ENCODE measurements around the gene KCNJ16.

KCNJ16 gene

GRCh38 chr17:70099294-70099693 is 24.3 kb downstream of the KCNJ16 start:
- no peak for DNase-seq

DNA sequence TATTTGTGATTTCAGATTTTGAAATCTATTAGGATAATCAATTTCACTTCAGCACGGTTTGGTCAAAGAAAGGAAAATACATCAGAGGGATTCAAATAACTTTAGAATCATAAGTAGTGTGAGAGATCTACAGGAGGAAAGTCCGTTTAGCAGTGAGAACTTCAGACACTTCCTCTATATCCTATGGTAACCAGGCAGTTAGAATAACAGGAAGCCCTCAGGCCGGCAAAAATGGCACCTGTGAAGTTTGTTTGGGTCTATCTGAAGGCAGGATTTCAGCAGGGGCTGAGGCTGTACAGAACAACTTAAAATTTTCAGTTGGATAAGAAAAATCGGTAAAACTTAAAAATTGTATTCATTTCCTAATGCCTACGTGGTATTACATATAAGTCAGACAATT is 24.9 kb downstream of the KCNJ16 start:
- DNase-seq = no peak

GRCh38 chr17:70100983-70101382 is 26.0 kb downstream of the KCNJ16 start:
- DNase-seq = no peak

- DNase-seq = no peak
These were observed 27.5 kb downstream of the KCNJ16 start for GRCh38 chr17:70102531-70102930.

GRCh38 chr17:70104791-70105523 is 29.9 kb downstream of the KCNJ16 start:
- no peak for DNase-seq

DNA sequence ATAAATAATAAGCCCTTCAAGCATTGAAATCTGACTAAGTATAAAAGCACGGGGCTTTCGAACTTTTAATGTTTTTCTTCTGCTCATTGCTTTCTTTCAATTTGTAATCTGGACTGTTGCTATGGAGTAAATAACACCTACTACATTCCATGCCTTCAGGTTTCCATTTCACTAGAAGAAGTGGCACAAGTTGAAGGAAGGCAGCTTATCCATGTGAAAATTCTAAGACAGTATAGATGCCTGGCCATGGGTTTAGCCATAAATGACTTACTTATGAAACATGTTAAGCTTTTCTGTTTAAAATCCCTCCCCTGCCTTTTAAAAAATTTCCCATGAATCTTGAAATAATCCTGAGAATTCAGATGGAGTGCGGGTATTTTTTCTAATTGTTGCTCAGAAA is 30.6 kb downstream of the KCNJ16 start:
- DNase-seq = no peak

GRCh38 chr17:70106551-70106950 is 31.5 kb downstream of the KCNJ16 start:
- DNase-seq = no peak

DNA sequence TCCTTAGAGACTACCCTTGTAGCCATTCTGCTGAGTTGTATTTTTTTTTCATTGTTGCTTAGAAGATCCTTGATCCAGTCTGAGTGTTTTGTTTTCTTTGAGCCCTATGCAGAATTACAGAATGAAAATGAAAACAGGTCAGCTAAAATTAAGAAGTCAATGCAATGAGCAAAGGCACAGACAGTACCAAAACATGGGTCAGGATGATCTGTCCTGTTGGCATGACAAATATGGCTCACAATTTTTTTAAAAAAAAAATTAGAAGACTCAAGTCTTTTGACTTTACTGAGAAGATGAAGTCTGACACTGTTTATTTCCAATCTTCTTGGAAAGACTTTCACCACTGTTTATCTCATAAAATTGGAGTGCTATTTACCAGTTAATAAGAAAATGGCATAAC is 32.4 kb downstream of the KCNJ16 start:
- no peak for DNase-seq

DNA sequence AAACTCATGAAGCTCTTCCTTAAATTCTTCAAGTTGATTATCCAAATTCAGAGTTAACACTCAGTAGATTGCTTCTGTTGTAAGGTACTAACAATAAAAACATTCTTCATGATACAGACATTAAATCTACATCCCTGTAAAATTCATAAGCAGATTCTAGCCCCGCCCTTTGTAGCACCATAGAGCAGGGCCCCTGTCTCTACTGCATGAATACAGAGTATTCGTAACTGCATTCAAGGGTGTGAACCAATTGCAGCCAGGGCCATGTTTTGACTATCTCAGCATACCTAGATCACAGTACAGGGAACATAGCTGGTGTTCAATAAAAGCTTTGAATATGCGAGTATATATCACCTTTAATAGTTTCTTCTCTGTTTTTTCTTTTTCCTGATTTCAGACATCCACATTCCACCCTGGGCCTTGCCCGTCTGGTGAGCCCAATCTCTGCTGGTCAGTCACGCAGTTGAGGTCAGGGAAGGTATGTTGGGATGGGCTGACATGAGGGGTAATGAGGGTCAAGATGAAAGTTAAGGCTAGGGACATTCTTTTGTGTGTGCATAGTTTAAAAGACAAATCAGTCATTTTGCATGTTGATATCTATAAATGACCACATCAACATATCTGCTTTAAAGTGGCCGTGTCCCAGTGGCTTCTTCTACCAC is 33.0 kb downstream of the KCNJ16 start:
- DNase-seq = no peak

DNA sequence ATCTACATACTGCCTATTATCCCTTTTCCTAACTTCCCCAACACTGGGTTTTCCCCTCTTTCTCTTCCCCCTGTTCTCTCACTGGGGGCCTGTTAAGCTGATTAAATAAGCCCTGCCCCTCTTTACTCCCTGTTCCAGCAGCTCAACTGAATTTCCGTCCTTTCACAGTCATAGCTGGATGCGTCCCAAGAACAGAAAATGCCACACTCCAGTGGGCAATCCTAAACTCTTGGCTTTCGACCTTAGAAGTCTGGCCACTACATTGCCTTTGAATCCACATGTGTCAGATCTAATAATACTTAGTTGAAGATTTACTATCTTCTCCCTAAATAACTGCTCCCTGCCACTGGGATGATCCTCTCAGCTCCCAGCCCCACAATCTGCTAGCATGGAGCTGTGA is 34.5 kb downstream of the KCNJ16 start:
- DNase-seq = no peak

DNA sequence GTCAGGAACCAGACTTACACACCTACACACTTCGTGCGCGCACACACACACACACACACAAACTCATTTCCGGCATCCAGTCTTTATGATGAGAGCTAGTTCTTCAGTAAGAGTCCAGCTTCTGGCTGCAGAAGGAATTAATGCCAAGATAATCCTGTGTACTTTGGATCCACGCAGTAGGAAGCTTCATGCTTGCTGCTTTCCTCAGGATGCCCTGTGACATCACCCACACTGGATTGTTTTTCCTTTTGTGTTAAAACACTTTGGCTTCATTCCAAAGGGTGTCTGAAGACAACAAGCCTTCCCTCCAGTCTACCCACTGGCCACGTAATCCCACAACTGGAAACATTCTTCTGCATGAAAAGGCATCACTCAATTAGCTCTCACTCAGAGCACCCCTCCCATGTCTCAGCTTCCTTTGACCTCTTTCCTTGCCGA is 35.4 kb downstream of the KCNJ16 start:
- DNase-seq = no peak

GRCh38 chr17:70111201-70111600 is 36.2 kb downstream of the KCNJ16 start:
- no peak for DNase-seq

GRCh38 chr17:70114405-70114804 is 39.4 kb downstream of the KCNJ16 start:
- DNase-seq = no peak

GRCh38 chr17:70115126-70115525 is 40.1 kb downstream of the KCNJ16 start:
- DNase-seq = no peak

DNA sequence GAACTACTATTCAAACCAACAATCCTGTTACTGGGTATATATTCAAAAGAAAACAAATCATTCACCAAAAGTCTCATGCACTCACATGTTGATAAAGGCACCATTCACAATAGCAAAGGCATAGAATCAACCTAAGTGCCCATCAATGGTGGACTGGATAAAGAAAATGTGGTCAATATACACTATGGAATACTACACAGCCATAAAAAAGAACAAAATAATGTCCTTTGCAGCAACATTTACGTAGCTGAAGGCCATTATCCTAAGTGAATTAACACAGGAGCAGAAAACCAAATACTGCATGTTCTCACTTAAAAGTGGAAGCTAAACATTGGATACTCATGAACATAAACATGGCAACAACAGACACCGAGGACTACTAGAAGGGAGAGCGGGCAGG is 41.9 kb downstream of the KCNJ16 start:
- no peak for DNase-seq

DNA sequence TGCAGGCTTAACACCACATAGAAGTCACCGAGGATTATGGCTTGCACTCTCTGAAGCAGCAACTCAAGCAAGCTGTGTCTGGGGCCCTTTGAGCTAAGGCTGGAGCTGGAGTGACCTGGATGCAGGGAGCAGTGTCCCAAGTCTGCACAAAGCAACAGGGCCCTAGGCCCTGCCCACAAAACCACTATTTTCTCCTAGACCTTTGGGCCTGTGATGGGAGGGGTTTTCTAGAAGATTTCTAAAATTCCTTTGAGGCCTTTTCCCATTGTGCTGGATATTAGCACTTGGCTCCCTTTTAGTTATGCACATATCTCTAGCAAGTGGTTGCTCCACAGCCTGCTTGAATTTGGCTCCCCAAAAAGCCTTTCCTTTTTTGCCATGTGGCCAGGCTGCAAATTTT is 44.5 kb downstream of the KCNJ16 start:
- no peak for DNase-seq

DNA sequence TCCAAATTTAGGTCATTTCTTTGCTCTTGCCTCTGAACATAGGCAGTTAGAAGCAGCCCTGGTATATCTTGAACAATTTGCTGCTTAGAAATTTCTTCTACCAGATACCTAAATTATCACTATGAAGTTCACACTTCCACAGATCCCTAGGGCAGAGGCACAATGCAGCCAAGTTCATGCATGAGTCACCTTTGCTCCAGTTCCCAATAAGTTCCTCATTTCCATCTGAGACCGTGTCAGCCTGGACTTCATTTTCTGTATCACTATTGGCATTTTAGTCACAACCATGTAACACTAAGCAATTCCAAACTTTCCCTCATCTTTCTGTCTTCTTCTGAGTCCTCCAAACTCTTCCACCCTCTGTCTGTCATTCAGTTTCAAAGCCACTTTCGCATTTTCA is 45.0 kb downstream of the KCNJ16 start:
- no peak for DNase-seq

GRCh38 chr17:70120425-70120824 is 45.4 kb downstream of the KCNJ16 start:
- DNase-seq = no peak

DNA sequence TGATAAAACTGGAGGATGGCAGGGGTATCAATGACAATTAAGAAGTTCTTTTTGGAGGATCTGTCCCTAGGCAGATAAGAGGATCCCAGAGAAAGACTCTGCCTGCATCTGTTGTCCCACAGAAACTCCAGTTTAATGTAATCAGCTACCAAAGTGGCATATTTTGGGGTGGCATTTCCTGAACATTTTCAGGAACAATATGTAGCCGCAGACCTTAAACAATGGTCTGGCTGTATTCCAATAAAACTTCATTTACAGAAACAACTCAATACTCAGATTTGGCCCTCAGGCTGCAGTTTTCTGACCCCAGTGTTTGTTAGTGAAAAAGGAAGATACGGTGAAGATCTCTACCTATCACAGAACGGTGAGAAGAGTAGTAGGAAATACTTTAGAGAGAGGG is 46.1 kb downstream of the KCNJ16 start:
- DNase-seq = no peak

DNA sequence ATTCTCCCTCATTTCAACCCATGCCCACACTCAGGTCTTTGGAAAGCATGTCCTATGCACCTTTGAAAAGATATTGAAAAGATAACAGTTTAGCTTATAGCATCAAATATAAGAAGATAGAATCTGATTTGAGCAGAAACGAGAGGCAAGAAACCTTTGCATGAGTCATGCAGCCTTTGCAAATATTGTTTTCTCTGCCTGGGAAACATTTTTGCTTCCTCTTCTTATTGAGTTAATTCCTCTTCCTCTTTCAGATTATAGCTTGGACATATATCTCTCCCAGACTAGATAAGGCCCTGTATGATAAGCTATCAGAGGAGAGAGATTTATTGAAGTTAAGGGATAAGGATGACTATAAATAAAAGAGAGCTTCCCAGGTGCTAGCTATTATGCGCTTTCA is 48.2 kb downstream of the KCNJ16 start:
- DNase-seq = no peak

GRCh38 chr17:70124723-70125122 is 49.7 kb downstream of the KCNJ16 start:
- DNase-seq = no peak

- no peak for DNase-seq
These were observed 52.3 kb downstream of the KCNJ16 start for GRCh38 chr17:70127221-70127873.

DNA sequence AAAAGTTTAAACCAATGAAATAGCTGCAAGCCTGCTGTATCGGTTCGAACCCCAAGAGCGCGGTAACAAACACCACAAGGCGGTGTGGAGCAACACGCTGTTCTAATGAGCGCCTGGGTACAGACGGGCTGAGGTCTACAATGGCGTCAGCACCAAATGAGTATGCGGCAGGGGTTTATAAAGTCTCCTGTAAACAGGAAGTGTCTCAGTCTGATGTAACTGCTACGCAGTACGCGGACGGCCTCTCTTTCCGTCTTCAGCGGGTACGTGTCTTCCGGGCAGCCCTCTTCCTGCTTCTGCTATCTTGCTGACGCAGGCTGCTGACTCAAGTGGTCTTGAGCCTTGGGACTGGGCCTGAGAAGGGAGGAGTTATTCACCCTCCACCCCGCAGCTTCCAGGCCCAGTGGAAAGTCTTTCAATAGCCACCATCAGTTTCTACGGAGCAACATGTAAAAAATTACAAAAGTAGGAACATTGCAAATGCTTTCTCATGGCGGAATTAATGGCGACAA is 53.8 kb downstream of the KCNJ16 start:
- no peak for DNase-seq

GRCh38 chr17:70130289-70130688 is 55.3 kb downstream of the KCNJ16 start:
- no peak for DNase-seq
